GM19467 (cell line): Measurements from ENCODE around the gene TRIM52.

ENCODE experiments used
- ATAC-seq: cut with Tn5 transposase; IDR thresholded peaks from one replicate; pipeline ENCODE4 v1.9.1; 2021; ENCODE audit warnings: mild to moderate bottlenecking, moderate library complexity; ENCODE audit not compliant: unreplicated experiment

Gene TRIM52

GRCh38 chr5:181259283-181259682 lies 1.7 kb downstream of the TRIM52 start:
- no peak for ATAC-seq

DNA sequence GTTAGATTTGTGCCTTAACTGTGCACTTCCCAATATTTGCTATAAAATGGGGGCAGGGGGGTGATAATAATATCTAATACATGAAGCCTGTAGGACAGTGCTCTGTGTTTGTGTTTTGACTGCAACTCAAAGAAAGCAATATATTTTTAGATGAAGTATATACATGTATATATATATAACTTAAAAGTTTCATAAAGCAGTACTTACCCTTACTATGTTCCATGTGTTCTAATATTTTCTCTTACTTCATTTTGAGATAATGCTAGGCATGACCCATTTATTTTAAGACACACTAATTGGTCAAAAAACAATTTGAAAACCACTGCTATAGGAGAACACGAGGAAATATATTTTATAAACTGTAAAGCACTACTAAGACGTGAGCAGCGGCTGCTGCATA lies 2.4 kb downstream of the TRIM52 start:
- no peak for ATAC-seq

DNA sequence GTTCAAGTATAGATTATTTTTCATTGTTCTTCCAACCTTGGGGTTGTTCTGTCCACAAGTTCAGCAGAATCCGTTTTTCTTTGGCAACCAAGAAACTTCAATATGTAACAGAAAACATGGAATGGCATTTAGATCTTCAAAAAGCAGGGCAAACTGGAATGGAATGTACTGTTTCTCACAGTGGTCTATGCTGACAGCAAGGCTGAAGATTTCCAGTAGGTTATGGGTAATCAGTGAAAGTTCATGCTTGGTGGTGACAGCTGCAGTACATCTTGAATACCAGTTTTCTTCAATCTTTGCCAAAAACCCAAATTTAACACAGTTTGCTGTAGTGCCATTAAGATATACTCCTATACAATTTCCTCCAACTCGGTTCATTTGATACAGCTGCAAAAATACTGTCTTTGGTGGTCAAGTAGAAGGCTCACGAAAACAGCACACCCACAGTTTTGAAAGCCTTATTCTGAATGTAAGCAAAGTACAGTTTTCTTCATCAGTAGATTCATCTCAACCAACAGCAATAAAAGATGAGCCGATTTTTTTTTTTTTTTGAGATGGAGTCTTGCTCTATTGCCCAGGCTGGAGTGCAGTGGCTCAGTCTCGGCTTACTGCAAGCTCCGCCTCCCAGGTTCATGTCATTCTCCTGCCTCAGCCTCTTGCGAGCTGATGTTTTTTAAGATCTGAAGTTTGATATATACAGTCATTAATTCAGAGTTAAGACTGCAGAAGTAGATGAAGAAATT lies 4.9 kb downstream of the TRIM52 start:
- ATAC-seq: no peak

- no peak for ATAC-seq
Measured at GRCh38 chr5:181255276-181255675, 5.7 kb downstream of the TRIM52 start.

GRCh38 chr5:181248277-181248676 lies 12.7 kb downstream of the TRIM52 start:
- no peak for ATAC-seq

DNA sequence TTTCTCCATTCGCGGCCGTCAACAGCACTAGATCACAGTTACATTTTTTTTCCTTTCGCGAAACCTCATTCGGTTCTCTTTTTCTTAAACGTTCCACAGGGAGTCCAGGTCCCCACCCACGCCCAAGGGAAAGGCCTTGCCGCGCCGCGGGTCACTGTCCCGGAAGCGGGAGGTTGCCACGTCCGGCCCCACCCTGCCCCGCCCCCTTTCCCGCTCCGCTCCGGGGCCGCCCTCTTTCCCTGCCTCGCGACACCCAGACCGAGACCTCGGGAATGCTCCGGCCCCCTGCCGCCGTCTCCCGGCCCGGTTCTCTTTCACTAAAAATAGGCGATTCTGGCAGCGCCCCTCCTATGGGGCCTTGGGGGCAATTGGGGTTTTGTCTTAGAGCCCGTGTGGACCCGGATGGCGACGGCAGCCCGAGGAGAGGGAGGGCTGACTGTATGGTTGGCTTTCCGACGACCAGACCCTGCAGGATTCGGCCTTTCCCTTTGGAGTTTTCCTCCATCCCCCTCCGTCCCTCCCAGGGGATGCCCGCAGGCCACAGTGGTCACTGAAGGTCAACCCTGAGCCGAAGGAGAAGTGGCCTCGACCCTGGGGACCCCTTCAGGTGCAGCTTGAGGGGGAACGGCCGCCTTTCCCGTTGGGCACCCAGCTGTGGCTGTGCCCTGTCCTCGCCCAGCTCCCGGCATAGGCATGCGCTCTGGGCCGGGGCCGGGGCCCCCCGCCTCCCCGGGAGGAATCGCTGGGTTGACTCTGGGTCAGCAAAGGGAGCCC lies 14.5 kb downstream of the TRIM52 start:
- ATAC-seq: peak; percentile 40

- ATAC-seq: peak; percentile 2
Measured at GRCh38 chr5:181245427-181246275, 15.3 kb downstream of the TRIM52 start.

DNA sequence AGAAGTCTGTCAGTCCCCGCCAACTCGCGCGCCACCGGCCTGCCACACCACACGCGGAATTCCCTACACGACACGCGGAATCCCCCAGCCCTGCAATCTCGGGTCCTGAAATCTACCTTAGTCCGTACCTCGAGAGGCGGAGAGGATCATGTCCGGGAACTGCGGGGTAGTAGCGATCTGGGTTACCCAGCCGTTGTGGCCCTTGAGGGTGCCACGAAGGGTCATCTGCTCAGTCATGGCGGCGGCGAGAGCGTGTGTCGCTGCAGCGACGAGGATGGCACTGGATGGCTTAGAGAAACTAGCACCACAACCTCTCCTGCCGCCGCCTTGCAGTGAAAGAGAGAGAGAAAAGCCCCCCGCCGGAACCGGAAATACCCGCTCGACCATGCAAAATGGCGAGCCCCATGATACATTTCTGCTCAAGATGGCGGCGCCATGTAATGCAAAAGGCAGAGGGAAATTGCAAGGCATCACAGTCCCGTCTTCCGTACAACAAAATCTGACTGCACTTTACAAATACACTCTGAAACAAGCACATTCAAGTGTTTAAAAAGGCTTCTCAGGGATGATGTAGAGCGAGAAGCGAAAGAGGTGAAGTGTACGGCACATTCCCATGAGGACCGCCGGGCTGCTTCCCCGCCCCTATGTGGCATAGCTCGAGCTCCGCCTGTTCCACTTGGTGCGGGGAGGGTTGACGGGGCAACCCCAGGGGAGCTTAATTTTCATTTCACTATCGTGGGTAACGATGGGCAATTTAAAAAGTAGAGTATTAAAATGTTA lies 17.2 kb downstream of the TRIM52 start, which contains the start of gene RACK1:
Gene RACK1, minus strand, starts transcription at position 343 of the 780 bp plus-strand sequence. Its CDS starts 106 bp downstream, at position 237.
- peak; percentile 55 for ATAC-seq

DNA sequence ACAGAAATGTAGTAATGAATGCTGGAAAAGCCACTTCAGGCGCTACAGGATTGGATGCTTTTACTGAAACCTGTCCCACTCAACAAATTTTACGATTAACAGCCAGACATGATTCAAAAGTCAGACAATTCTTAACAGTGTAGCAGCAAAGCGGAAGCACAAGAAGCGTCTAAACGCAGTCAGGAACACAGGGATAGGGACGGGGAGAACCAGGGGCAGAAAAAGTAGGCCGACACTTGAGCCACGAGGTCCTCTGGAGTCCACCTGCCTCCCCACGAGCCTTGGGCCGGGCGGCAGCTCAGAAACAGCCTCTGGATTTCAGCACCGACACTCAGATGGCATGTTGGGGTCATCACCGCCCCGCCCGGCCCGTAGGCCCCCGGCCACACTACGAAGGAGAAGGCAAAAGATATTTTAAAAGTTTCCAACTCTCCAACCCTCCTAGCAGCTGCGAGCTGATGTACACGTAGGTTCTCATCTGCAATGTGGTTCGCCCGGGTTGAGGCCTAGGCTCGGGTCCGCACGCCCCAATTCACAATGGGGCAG lies 17.9 kb downstream of the TRIM52 start:
- no peak for ATAC-seq

DNA sequence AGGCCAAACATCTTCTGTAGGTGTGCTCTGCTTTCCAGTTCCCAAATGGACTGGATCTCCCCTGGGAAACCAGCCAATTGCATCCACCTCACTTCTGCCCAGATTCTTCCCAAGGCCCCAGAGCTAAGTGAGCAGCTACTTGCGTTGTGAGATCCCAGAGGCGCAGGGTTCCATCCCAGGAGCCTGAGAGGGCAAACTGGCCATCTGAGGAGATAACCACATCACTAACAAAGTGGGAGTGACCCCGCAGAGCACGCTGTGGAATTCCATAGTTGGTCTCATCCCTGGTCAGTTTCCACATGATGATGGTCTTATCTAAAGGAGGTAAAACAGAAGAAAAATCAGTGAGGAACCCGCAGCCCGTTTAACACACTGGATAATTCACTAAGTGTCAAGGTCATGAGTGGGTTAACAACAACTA lies 18.9 kb downstream of the TRIM52 start:
- no peak for ATAC-seq

GRCh38 chr5:181241393-181241975 lies 19.5 kb downstream of the TRIM52 start:
- no peak for ATAC-seq

GRCh38 chr5:181239062-181239663 lies 21.8 kb downstream of the TRIM52 start:
- ATAC-seq: no peak

- no peak for ATAC-seq
Measured at GRCh38 chr5:181237729-181238385, 23.1 kb downstream of the TRIM52 start.

DNA sequence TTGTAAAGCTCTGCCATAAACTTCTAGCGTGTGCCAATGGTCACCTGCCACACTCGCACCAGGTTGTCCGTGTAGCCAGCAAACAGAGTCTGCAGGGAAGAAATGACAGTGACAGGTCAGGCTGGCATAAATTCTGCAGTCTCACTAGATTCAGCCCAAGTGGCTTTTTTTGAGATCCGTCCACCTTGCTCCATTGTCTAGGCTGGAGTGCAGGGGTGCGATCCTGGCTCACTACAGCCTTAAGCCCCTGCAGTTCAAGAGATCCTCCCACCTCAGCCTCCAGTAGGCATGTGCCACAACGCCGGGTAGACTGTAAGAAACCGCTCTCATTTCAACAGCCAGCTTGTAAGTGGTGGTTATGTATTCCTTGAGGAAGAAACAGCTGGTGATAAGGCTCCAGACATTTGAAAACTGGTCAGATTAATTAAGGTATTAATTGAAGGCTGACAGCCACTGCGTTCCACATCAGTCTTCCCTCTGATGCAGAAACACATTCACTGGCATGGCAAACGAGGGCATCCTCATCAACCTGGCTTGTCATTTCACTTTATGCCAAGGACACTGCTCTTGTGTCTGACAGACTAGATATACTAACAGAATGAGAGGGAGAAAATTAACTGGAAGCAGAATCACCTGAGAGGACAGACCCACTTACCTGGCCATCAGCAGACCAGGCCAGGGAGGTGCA lies 23.8 kb downstream of the TRIM52 start:
- no peak for ATAC-seq

- no peak for ATAC-seq
Measured at GRCh38 chr5:181236471-181236870, 24.5 kb downstream of the TRIM52 start.

DNA sequence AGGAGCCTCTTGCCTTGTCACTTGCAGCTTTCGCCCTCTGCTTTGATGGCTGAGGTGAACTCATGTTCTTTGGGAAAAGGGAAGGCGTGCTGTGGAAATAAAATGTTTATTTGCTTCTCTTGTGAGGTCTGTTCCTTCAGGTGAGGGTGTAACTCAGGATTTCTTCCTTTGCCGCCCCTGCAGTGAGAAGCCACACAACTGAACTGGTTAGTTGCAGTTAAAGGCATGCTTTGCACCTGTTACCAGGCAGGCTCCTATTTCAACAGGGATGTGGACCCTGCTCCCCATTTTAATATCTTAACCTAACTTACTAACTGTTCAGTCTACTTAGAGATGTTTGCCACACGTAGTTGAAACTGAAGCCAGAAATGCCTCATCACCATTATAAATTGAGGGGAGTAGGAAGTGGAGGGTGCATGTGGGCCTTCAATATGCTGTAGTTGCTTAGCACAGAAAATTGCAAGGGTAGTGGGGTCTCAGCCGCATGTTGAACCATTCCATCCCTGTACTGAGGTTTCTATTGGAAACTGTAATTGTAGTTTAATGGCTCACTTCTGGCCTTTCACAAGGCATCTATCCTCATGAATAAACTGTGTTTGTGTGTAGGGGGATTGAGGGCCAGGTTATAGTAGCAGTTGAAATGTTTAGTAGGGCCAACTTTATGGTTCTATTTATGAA lies 25.1 kb downstream of the TRIM52 start:
- no peak for ATAC-seq

DNA sequence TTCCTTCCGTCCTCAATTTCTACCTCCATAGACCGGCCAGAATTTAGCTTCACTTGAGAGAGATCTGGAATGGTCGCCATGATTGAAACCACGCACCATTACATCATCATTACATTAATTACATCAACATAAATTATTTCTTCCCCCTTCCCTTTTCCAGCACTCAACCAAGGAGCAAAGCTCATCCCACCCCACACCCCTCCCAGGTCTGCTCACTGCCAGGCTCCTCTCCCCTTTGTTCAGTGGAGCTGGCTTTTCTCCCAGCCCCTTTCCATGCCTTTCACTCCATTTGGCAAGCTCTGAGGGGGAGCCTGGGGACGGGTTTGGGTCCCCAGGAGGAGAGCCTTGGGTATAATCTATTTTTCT lies 25.6 kb downstream of the TRIM52 start:
- ATAC-seq: no peak
